ENCODE data around the gene DLL4. TPM values are rescaled to one million over a fixed set of nuclear protein-coding genes. Genes with fewer than 3 reads are reported as not detected.

The DLL4 gene
- total RNA-seq, 2 experiments from 2014 or later = not detected

DNA sequence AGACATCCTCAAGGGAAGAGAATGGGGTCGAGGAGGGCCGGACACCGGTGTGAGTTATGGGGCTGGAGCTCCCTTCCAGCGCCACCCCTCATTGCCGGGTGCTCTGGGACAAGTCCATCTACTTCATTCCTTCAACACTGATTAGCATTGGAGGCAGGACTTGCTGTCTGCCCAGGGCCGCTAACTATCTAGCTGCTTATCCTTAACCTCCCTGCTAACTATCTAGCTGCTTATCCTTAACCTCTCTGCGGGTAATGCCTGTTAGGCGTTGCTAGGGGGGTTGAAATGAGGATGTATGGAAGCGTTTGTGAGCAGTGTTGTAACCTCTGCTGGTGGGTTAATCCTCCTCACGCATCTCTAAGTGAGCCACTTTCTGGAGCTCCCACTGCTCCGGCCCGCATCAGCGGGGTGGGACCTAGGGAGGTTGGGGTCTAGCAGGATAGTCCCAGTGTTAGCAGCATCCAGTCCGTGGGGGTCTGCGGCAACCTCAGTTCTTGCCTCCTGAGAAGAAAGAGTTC, 13.3 kb downstream of the DLL4 start:
- POLR2A ChIA-PET = interaction anchor here (0.7 to 3.1 kb wide), 10 partner anchors 10 to 390 kb away, joined by 3 to 50 read pairs (median 5); partner anchors contain the start of genes CHAC1, INO80, NUSAP1 and OIP5
- CTCF ChIA-PET = interaction anchor here (0.5 to 4.0 kb wide), 24 partner anchors 9 to 307 kb away, joined by 3 to 48 read pairs (median 5); partner anchors contain the start of genes CHAC1, CHP1, DLL4 and EXD1
- no peaks in the 10 kb centered on the region for H3K36me3 Mint-ChIP-seq (ENCODE audit: low read depth)
- peak overlapping the region; percentile 80 for H3K4me3 Mint-ChIP-seq
- H3K27ac Mint-ChIP-seq = peak overlapping the region; percentile 55
- H3K27me3 Mint-ChIP-seq = peaks cover 4% of the 10 kb centered on the region
- no peak for DNase-seq
- H3K9me3 Mint-ChIP-seq = no peaks in the 10 kb centered on the region
- peaks cover 44% of the 10 kb centered on the region for H3K4me1 Mint-ChIP-seq

DNA sequence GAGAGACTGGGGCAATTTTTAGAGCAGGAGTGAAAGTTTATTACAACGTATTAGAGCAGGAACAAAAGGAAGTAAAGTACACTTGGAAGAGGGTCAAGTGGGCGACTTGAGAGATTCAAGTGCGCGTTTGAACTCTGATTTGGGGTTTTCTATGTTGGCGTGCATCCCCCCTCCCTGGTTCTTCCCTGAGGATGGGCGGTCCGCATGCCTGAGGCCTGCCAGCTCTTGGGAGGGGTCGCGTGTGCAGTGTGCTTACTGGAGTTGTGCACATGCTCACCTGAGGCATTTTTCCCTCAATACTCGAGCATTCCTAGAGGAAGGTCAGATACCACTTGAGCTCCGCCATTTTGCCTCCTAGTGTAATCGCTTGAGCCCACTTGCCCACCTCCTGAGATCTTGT, 13.7 kb downstream of the DLL4 start:
- H3K4me1 Mint-ChIP-seq = peaks cover 44% of the 10 kb centered on the region
- no peak overlapping the region for H3K27ac Mint-ChIP-seq
- CTCF ChIA-PET = interaction anchor here (0.5 to 4.0 kb wide), 21 partner anchors 10 to 307 kb away, joined by 3 to 48 read pairs (median 5); partner anchors contain the start of genes CHAC1, CHP1, DLL4 and EXD1
- no peak for DNase-seq
- POLR2A ChIA-PET = interaction anchor here (0.7 to 3.1 kb wide), 8 partner anchors 10 to 390 kb away, joined by 3 to 50 read pairs (median 5); partner anchors contain the start of genes CHAC1, NUSAP1, OIP5 and VPS18
- peaks cover 4% of the 10 kb centered on the region for H3K27me3 Mint-ChIP-seq
- H3K36me3 Mint-ChIP-seq (ENCODE audit: low read depth) = no peaks in the 10 kb centered on the region
- no peaks in the 10 kb centered on the region for H3K9me3 Mint-ChIP-seq
- peak overlapping the region; percentile 80 for H3K4me3 Mint-ChIP-seq

DNA sequence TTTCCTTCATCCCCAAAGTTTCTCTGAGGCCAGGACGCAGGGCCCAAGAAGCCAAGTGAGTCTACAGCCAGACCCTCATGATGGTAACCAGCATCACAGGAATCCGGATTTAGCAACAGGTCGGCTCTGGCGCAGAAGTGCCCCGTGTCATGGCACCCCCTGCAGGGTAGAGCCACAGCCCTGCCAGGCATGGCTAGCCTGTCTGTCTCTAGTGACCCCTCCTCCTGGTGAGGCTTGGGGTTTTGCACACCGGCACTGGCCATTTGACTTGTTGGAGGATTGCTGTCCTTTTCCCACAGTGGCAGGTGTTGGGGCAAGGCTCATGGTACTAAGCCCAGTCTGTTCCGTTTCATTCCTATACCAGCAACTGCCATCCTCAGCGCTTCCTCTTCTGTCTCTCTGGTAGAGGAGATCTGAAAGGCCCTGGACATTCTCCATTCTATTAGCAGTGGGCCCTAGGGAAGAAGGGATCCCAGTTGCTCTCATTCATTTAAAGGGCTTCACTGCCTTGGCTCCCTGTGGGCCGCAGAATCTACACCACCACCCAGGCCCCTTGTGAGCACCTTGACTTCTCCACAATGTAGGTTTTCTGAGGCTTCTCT, 14.7 kb downstream of the DLL4 start:
- Mint-ChIP-seq H3K27ac (no peak overlapping the region), H3K36me3 (ENCODE audit: low read depth) (no peaks in the 10 kb centered on the region), H3K27me3 (peaks cover 4% of the 10 kb centered on the region), H3K4me3 (peak overlapping the region; percentile 46), H3K4me1 (peaks cover 44% of the 10 kb centered on the region), H3K9me3 (no peaks in the 10 kb centered on the region)
- ChIA-PET CTCF (interaction anchor here (0.8 to 1.5 kb wide), 3 partner anchors 10 to 74 kb away, joined by 3 to 4 read pairs (median 3); partner anchors contain the start of genes CHAC1 and VPS18), POLR2A (interaction anchor here (1.0 to 3.1 kb wide), 2 partner anchors 9 kb away, joined by 4 to 50 read pairs; partner anchors contain the start of gene CHAC1)
- no peak for DNase-seq

DNA sequence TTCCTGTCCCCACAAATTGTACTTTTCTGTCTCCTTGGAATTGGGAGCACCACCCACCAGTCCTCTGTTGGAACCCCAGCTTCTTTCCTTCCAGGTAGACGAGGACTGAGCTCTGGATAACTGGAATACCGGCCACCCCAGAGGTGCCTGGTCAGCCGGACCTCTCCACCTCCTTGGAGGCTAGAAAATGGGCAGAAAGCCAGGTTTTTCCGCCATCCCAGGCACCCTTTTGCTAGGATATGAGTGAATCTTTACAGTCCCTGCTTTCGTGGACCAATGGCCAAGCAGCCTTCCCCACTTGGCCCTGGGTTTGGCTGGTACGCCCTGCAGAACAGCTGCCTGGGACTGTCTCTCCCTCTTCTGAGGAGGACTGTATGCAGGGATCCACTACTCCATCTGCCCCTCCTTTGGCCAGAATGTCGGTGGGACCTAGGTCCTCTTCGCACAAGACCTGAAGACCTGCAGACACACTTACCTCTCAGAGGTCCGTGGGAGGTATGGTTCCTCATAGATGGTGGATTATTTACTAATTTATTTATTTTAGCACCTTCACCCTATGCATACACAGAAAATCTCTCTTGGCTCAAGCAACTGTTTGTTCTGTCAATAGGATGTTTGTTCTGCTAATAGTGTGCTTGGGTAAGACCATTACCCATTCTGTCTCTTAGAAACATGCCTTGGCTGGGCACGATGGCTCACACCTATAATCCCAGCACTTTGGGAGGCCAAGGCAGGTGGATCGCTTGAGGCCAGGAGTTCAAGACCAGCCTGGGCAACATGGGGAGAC, 15.6 kb downstream of the DLL4 start:
- POLR2A ChIA-PET = interaction anchor here (1.0 kb wide), 1 partner anchor 8 kb away, joined by 4 read pairs; the partner anchor contains the start of gene CHAC1
- CTCF ChIA-PET = interaction anchor here (0.8 kb wide), 1 partner anchor 9 kb away, joined by 4 read pairs; the partner anchor contains the start of gene CHAC1
- DNase-seq = no peak
- Mint-ChIP-seq H3K27me3 (peaks cover 6% of the 10 kb centered on the region), H3K9me3 (no peaks in the 10 kb centered on the region), H3K27ac (no peak overlapping the region), H3K4me3 (no peak overlapping the region), H3K36me3 (ENCODE audit: low read depth) (no peaks in the 10 kb centered on the region), H3K4me1 (peaks cover 45% of the 10 kb centered on the region)

DNA sequence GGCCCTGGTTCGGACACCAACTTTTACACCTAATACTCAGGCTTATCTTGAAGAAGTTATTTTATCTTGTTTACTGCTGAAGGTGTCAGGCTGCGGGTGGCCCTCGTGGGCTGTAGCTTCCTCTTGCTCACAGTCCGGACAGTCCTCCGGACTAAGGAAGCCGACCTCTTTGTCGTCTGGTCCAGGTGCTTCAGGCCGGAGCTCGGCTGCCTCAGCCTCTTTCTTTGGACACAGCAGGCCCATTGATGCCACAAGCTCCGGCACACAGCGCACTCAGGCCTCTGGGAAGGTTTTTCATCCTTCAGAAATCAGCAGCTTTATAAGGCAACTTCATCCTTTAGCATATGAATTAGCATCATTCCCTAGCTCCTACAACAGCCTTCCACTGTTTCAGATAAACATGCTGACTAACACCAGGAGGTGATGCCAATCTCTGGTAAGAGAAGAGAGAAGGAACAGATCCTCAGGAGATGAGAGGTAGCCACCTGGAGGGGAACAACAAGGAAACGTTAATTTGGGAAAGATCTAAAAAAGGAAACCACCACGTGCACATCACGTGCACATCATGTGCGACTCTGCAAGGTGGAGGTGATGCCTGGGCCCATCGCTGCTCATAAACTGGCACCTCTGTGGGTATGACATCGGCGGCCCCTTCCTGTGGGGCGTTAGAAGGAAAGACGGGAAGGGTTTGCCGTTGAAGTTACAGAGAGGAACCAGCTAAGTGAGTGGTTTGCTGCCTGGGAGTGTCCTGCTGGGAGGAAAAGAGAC, 19.8 kb downstream of the DLL4 start:
- no peak overlapping the region for H3K4me3 Mint-ChIP-seq
- no peaks in the 10 kb centered on the region for H3K9me3 Mint-ChIP-seq
- H3K4me1 Mint-ChIP-seq = peaks cover 39% of the 10 kb centered on the region
- CTCF ChIA-PET = interaction anchor here (1.4 kb wide), 1 partner anchor 18 kb away, joined by 4 read pairs; no protein-coding TSS in a partner anchor
- H3K27ac Mint-ChIP-seq = no peak overlapping the region
- peaks cover 3% of the 10 kb centered on the region for H3K27me3 Mint-ChIP-seq
- POLR2A ChIA-PET = no interaction called here
- H3K36me3 Mint-ChIP-seq (ENCODE audit: low read depth) = peaks cover 5% of the 10 kb centered on the region
- DNase-seq = no peak

DNA sequence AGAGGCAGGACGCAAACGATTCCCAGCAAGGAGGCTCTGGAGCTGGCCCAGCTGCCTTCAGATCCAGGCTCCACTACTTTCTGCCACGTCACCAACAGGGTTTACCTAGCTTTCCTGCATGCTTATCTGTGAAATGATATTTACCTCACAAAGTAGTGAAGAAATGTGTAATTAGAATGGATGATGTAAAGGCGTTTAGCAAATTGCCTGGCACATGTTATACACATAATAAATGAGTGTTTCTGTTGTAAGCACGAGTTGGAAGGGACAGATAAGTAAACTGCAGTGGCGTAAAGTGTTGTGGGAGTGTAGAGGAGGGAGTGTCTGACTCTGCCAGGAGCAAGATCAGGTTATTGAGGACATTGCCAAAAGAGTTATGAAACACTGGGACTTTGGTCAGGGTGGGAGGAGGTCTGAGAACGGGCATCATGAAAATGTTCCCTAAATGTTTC, 20.6 kb downstream of the DLL4 start:
- ChIA-PET POLR2A (no interaction called here), CTCF (interaction anchor here (1.4 to 5.6 kb wide), 2 partner anchors 8 to 19 kb away, joined by 4 to 48 read pairs; no protein-coding TSS in a partner anchor)
- H3K27me3 Mint-ChIP-seq = peaks cover 3% of the 10 kb centered on the region
- H3K9me3 Mint-ChIP-seq = no peaks in the 10 kb centered on the region
- DNase-seq = no peak
- peaks cover 41% of the 10 kb centered on the region for H3K4me1 Mint-ChIP-seq
- H3K4me3 Mint-ChIP-seq = no peak overlapping the region
- H3K36me3 Mint-ChIP-seq (ENCODE audit: low read depth) = peaks cover 12% of the 10 kb centered on the region
- H3K27ac Mint-ChIP-seq = no peak overlapping the region

DNA sequence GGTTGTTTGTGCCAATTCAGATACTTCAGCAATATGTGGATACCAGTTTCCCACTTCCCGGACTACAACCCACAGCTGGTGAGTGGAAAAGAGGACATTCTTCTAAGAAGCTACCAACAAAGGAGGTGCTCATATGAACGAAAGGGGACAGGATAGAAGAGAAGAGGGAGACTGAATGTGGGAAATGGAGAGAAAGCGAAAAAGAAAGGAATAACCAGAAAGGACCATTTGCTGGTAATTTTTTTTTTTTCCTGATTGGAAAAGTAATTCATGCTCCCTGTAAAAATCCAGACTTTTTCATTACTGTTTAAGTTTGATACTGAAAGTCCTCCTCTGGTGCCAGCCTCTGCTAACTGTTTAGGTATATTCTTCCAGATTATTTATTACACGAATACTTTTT, 22.6 kb downstream of the DLL4 start:
- ChIA-PET POLR2A (interaction anchor here (1.1 to 3.7 kb wide), 2 partner anchors 10 to 23 kb away, joined by 3 to 50 read pairs; partner anchors contain the start of gene DLL4), CTCF (interaction anchor here (1.4 to 5.6 kb wide), 3 partner anchors 10 to 57 kb away, joined by 3 to 48 read pairs (median 4); no protein-coding TSS in a partner anchor)
- Mint-ChIP-seq H3K27me3 (peaks cover 2% of the 10 kb centered on the region), H3K36me3 (ENCODE audit: low read depth) (peaks cover 22% of the 10 kb centered on the region), H3K4me1 (peaks cover 46% of the 10 kb centered on the region), H3K27ac (peak overlapping the region; percentile 87), H3K9me3 (no peaks in the 10 kb centered on the region), H3K4me3 (peak overlapping the region; percentile 88)
- no peak for DNase-seq

DNA sequence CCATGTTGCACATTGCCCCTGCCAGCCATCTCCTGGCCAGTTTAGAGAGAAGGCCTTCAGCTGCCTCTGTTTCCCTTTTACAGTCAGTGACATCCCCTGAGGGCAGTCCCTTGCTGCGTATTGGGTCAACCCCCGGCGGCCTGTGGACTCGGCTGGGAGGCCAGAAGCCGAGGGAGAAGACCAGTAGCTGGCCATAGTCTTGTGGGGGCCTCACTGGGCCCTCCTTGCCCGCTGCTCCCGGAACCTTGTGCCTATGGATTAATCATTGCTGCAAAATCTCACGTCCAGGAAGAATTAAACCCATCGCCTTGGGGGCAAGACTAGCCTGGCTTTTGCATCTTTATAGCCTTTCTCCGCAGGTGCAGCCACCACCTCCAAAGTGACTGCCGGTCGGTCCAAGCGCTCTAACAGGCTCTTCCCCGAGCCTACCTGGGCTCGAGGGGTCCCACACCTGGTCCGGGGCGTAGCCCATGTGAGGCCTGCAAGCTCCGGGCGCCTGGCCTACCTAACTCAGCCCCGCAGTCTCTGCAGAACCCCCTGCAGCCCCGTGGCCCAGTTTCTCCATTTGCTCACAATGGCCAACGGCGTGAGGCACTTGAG, 23.3 kb downstream of the DLL4 start:
- H3K27me3 Mint-ChIP-seq = peaks cover 2% of the 10 kb centered on the region
- no peak for DNase-seq
- peaks cover 46% of the 10 kb centered on the region for H3K4me1 Mint-ChIP-seq
- H3K4me3 Mint-ChIP-seq = peak overlapping the region; percentile 88
- peaks cover 22% of the 10 kb centered on the region for H3K36me3 Mint-ChIP-seq (ENCODE audit: low read depth)
- no peaks in the 10 kb centered on the region for H3K9me3 Mint-ChIP-seq
- POLR2A ChIA-PET = interaction anchor here (0.6 to 3.7 kb wide), 8 partner anchors 8 to 380 kb away, joined by 3 to 50 read pairs (median 4); partner anchors contain the start of genes CHP1, DLL4, EXD1 and INO80
- CTCF ChIA-PET = interaction anchor here (0.6 to 5.6 kb wide), 8 partner anchors 11 to 279 kb away, joined by 3 to 48 read pairs (median 6); partner anchors contain the start of gene CHP1
- peak overlapping the region; percentile 87 for H3K27ac Mint-ChIP-seq

DNA sequence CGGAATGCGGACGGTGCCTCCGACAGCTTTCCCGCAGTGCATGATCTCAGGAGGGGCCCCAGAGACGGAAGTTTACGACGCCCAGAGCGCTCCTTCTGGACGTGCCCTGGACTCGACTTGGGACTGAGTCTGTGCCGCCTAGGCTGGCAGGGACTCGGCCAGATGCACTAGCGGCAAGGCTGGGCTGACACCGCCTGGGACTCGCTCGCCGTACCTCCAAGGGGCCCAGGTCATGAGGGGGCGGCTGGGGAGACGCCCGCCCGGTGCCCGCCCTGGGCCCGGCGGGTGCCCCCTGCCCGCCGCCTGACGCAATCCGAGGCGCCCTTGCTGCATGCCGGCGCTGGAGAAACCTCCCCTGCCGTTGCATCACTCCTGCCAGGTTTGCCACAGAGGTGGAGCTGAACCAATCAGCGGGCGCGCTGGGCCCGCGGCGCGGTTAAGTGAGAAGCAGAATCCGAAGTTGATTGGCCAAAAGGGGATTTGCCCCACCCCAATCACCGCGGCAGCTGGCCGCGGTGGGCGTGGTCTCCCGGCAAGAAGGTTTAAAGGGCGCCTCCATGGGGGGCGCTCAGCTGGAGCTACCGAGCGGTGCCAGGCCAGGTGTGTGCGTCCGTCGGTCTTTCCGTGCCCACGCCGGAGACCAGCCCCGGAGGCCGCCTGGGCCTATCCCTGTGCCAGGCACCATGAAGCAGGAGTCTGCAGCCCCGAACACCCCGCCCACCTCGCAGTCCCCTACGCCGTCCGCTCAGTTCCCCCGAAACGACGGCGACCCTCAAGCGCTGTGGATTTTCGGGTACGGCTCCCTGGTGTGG, 24.0 kb downstream of the DLL4 start, which contains the start of gene CHAC1:
Gene CHAC1 (plus strand): TSS at position 571 of the 812 bp plus-strand sequence. CDS start 113 bp downstream, at position 684.
- POLR2A ChIA-PET = interaction anchor here (0.6 to 3.7 kb wide), 14 partner anchors 9 to 380 kb away, joined by 3 to 50 read pairs (median 4); partner anchors contain the start of genes CHP1, EXD1, INO80 and NUSAP1
- H3K4me1 Mint-ChIP-seq = peaks cover 46% of the 10 kb centered on the region
- H3K27ac Mint-ChIP-seq = peak within 1 kb of the TSS; percentile 87
- CTCF ChIA-PET = interaction anchor here (0.5 to 5.6 kb wide), 14 partner anchors 9 to 363 kb away, joined by 3 to 48 read pairs (median 4); partner anchors contain the start of genes CHP1 and VPS18
- peak; percentile 98 for DNase-seq
- H3K4me3 Mint-ChIP-seq = peak within 1 kb of the TSS; percentile 88
- H3K36me3 Mint-ChIP-seq (ENCODE audit: low read depth) = peaks cover 24% of the 10 kb centered on the region
- H3K9me3 Mint-ChIP-seq = no peaks in the 10 kb centered on the region
- H3K27me3 Mint-ChIP-seq = peaks cover 2% of the 10 kb centered on the region

DNA sequence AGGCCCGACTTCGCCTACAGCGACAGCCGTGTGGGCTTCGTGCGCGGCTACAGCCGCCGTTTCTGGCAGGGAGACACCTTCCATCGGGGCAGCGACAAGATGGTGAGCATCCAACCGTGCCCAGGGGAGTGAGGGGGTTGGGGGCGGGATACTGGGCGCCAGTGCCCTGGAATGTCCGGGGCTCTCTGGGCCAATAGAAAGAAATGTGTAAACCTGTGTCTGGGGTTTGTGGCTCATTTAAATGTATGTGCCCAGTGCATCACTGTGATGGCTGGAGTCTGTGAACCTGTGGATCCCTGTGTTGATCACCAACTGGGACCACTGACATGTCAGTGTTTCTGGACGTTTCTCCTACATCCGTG, 24.6 kb downstream of the DLL4 start:
- Mint-ChIP-seq H3K4me1 (peaks cover 46% of the 10 kb centered on the region), H3K27ac (peak overlapping the region; percentile 66), H3K36me3 (ENCODE audit: low read depth) (peaks cover 24% of the 10 kb centered on the region), H3K9me3 (no peaks in the 10 kb centered on the region), H3K27me3 (peaks cover 2% of the 10 kb centered on the region), H3K4me3 (peak overlapping the region; percentile 88)
- POLR2A ChIA-PET = interaction anchor here (0.6 to 3.7 kb wide), 14 partner anchors 9 to 460 kb away, joined by 3 to 50 read pairs (median 4); partner anchors contain the start of genes CHP1, EXD1, INO80 and NUSAP1
- DNase-seq = no peak
- CTCF ChIA-PET = interaction anchor here (0.5 to 5.6 kb wide), 13 partner anchors 9 to 364 kb away, joined by 3 to 48 read pairs (median 4); partner anchors contain the start of genes CHP1 and VPS18
